HEK293 (cell line): ENCODE data around the gene ZNF519.

ENCODE experiments used
- SETDB1 ChIP-seq: IDR thresholded peaks from one replicate; pipeline ENCODE4 v1.6.1; 2017; ENCODE audit warnings: mild to moderate bottlenecking, low read length, moderate library complexity, mixed read lengths; ENCODE audit not compliant: insufficient read length
- YY1 ChIP-seq: fragments of 450-650 bp; formaldehyde crosslinking; IDR thresholded peaks from 2 replicates; pipeline ENCODE4 v1.5.1; 2018; ENCODE audit warnings: missing biosample characterization, missing genetic modification characterization
- ZBTB26 ChIP-seq: fragments of 450-650 bp; formaldehyde crosslinking; optimal IDR thresholded peaks from 2 replicates; pipeline ENCODE3; 2016; ENCODE audit warnings: missing biosample characterization, mild to moderate bottlenecking, missing genetic modification characterization
- ZBTB7A ChIP-seq: fragments of 450-650 bp; formaldehyde crosslinking; IDR thresholded peaks from 2 replicates; pipeline ENCODE4 v1.5.1; 2016; ENCODE audit warnings: low read depth, missing biosample characterization, missing genetic modification characterization
- ZBTB8A ChIP-seq: fragments of 450-650 bp; formaldehyde crosslinking; IDR thresholded peaks from 2 replicates; pipeline ENCODE4 v1.5.1; 2016; ENCODE audit warnings: missing biosample characterization, missing genetic modification characterization
- ZNF138 ChIP-seq: fragments of 450-650 bp; formaldehyde crosslinking; IDR thresholded peaks from 2 replicates; pipeline ENCODE4 v1.5.1; 2016; ENCODE audit warnings: missing biosample characterization, missing genetic modification characterization, borderline replicate concordance
- ZNF184 ChIP-seq: fragments of 450-650 bp; IDR thresholded peaks from 2 replicates; pipeline ENCODE4 v1.5.1; 2018; ENCODE audit warnings: missing biosample characterization, mild to moderate bottlenecking, missing genetic modification characterization
- ZNF19 ChIP-seq: fragments of 450-650 bp; formaldehyde crosslinking; IDR thresholded peaks from 2 replicates; pipeline ENCODE4; 2016; ENCODE audit warnings: missing biosample characterization, missing genetic modification characterization, low read depth
- ZNF311 ChIP-seq: fragments of 450-650 bp; formaldehyde crosslinking; IDR thresholded peaks from 2 replicates; pipeline ENCODE4 v1.5.1; 2017; ENCODE audit warnings: missing biosample characterization, missing genetic modification characterization, borderline replicate concordance
- ZNF354C ChIP-seq: fragments of 450-650 bp; formaldehyde crosslinking; IDR thresholded peaks from 2 replicates; pipeline ENCODE4 v1.5.1; 2016; ENCODE audit warnings: missing biosample characterization, missing genetic modification characterization, low read depth, borderline replicate concordance
- ZNF639 ChIP-seq: fragments of 450-650 bp; formaldehyde crosslinking; IDR thresholded peaks from 2 replicates; pipeline ENCODE4 v1.5.1; 2016; ENCODE audit warnings: missing biosample characterization, missing genetic modification characterization
- TF ChIP-seq, protein P1 (sequence below): fragments of 450-650 bp; formaldehyde crosslinking; IDR thresholded peaks from 2 replicates; pipeline ENCODE4 v1.5.1; 2016; ENCODE audit warnings: missing biosample characterization, missing genetic modification characterization

GRCh38 chr18:14122097-14122496 is 10.1 kb downstream of the ZNF519 start:
- TF ChIP-seq, protein P1, sequence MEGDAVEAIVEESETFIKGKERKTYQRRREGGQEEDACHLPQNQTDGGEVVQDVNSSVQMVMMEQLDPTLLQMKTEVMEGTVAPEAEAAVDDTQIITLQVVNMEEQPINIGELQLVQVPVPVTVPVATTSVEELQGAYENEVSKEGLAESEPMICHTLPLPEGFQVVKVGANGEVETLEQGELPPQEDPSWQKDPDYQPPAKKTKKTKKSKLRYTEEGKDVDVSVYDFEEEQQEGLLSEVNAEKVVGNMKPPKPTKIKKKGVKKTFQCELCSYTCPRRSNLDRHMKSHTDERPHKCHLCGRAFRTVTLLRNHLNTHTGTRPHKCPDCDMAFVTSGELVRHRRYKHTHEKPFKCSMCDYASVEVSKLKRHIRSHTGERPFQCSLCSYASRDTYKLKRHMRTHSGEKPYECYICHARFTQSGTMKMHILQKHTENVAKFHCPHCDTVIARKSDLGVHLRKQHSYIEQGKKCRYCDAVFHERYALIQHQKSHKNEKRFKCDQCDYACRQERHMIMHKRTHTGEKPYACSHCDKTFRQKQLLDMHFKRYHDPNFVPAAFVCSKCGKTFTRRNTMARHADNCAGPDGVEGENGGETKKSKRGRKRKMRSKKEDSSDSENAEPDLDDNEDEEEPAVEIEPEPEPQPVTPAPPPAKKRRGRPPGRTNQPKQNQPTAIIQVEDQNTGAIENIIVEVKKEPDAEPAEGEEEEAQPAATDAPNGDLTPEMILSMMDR (tag by site-specific recombination) = no peak
- TF ChIP-seq ZNF311 (tag by site-specific recombination) = no peak
- no peak for TF ChIP-seq SETDB1
- no peak for TF ChIP-seq ZNF639 (tag by site-specific recombination)
- TF ChIP-seq ZBTB26 = no peak
- no peak for TF ChIP-seq ZNF19 (tag by site-specific recombination)
- TF ChIP-seq ZNF138 (tag by site-specific recombination) = no peak
- TF ChIP-seq YY1 = no peak
- no peak for TF ChIP-seq ZBTB7A
- TF ChIP-seq ZBTB8A (tag by site-specific recombination) = no peak
- no peak for TF ChIP-seq ZNF184 (tag by site-specific recombination)
- no peak for TF ChIP-seq ZNF354C (tag by site-specific recombination)
